HG02970 (cell line): ENCODE measurements around the gene ADAM19.

Experiments used
- ATAC-seq: cut with Tn5 transposase; IDR thresholded peaks from one replicate; pipeline ENCODE4 v1.9.1; 2021; ENCODE audit warnings: mild to moderate bottlenecking, moderate library complexity, moderate number of reproducible peaks; ENCODE audit not compliant: unreplicated experiment, low FRiP score

ADAM19 gene

DNA sequence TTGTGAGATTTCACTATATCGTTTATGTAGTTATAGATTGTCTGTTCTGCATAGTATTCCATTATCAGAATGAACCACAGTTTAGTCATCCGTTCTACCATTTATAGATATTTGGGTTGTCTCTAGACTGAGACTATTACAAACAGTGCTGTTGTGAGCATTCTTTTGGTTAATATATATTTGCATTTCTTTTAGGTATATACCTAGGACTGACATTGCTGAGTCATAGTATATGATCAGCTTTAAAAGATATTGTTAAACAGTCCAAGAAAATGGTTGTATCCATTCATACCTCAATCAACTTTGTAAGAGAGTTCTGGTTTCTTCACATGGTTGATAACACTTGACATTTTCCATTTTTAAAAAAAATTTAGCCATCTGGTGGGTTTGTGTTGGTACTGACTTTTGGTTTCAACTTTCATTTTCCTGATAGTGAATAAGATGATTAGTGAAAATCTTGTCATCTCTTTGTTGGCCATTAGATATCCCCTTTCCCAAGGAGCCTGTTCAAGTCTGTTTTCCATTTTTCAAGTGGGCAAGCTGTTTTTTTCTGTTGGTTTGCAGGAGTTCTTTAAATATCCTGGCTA lies 22.9 kb upstream of the ADAM19 start:
- no peak for ATAC-seq

DNA sequence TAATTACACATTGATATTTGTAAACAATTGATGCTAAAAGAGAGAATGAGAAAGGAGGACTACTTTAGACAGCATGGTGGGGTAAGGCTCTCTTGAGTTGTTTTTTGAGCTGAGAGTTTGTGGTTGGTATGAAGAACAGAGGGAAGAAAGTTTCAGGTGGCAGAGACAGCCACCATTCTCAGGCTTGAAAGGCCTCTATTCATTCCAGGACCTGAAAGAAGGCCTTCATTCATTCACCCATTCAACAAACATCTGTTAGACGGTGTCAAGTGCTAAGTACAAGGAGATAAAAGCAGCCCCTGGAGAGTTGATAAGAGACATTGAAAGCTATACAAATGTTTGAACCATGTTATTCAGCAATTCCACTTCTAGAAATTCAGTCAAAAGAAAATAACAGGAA lies 21.7 kb upstream of the ADAM19 start:
- ATAC-seq, result no peak

DNA sequence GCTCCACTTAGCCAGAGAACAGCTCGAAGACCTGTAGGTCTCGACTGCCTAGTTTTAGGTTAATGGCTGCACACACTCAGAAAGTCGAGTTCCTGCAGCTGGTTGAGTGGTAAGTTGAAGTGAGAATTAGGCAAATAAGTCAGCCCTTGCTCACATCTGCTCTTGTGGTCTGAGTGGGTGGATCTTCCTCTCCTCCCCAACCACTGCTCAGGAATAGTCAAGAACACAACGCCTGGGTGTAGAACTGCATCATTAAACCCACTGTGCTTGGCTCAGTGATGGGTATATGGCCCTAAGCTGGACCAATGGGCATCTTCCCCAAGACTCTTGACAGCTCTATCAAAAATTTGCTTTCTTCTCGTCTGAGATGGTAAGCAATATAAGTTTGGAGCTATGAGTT lies 20.9 kb upstream of the ADAM19 start:
- peak; percentile 51 for ATAC-seq

DNA sequence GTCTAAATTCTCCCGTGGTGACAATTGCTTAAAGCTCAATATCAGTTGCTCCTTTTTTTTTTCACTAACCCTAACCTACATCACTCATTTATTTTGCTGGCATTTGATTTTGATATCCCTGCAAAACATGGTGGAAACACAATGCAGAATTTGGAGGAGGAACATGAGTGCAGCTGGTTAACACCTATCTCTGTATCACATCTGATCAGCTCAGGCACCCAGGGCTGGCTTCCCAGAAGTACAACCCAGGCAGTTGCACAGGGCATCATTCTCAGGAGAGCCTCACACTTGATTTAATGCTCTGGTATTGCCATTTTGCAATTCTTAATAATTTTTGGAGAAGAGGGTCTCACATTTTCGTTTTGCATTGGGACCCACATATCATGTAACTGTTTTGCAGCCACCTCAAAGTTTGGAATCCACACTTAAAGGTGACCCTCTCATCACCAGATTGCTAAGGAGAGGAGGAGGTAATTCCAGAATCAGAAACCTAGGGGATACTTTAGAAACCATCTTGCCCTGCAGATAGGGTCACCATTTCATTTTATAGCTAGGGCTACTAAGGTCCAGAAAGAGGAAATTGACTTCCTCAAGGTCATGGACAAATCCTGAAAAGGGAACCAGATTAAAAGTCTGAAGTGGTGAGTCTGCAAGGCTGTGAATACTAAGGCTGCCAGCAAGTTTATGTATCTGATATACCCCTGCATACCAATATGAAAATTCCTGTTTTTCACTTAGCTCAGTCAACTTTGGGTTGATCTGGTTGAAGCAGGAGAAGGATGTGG lies 19.3 kb upstream of the ADAM19 start:
- no peak for ATAC-seq

DNA sequence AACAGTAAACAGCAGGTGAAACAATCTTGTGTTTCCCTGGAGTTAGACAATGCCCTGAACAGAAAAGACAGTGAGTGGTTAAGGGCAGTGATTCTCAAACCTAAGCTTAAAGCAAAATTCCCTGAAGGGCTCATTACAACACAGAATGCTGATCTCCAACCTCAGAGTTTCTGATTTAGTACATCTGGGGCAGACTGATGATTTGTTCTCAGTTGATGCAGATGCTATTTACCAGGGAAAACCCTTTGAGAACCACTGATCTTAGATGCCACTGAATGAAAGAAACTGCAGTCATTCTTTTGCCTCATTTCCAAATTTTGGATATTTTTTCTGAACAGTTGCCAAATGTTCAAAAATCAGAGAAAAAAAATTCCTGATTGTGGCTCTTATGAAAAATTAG lies 18.7 kb upstream of the ADAM19 start:
- ATAC-seq, result no peak

DNA sequence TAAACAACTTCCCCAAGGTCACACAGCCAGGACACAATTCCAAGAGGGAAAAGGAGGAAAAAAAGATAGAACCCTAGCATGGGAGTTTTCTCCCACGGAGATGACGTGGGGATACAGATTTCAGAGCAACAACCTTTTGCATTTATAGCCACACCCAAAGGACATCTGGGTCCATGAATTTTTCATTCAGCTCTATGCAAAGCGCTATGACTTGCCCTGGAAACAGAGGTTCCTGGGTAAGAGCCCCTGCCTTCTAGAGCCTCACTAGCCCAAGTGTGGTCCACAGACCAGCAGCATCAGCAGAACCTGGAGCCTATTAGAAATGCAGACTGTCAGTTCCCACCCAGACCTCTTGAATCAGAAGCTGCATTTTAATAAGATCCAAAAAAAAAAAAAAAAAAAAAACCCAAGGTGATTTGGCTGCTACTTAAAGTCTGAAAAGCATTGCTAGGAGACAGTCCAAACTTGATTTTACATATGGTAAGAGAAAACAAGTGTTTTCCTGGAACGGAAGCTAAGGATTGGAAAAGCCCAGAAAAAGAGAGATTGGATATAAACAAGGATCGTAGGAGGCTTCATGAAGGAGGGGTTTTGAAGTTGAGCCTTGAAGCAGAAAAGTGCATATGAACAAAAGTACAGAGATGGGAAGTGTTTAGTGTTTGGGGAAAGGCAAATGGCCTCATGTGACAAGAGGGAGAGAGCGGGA lies 17.6 kb upstream of the ADAM19 start:
- no peak for ATAC-seq

DNA sequence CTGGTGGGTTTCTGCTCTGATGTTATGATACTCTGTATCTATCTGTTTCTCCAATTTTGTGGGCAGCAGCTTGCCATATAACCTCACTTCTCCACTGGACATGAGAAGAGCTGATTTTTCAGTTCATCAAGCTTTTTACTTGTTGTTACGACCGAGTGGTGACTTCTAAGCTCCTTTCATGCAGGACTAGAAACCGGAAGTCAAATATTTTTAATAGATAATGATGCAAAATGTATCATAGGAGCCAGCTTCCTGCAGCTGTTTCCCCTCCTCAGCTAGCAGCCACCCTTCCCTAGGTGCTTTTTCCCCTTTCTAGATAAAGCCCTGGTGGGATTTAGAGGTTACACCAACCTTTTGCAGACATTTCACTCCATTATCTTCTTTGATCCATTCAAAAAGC lies 17.0 kb upstream of the ADAM19 start:
- ATAC-seq, result no peak

DNA sequence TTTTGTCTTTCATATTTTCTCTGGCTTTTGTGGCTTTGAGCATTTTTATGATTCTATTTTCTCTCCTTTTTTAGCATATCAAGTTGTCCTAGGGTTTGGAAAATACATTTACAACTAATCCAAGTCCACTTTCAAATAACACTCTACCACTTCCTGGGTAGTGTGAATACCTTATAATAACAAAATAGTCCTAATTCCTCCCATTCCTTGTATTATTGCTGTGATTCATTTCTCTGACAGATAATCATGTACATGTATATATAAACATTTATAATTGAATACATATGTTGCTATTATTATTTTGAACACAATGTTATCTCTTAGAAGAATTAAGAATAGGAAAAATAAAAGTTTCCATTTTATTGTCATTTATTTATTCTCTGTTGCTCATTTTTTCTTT lies 14.9 kb upstream of the ADAM19 start:
- ATAC-seq, result no peak

DNA sequence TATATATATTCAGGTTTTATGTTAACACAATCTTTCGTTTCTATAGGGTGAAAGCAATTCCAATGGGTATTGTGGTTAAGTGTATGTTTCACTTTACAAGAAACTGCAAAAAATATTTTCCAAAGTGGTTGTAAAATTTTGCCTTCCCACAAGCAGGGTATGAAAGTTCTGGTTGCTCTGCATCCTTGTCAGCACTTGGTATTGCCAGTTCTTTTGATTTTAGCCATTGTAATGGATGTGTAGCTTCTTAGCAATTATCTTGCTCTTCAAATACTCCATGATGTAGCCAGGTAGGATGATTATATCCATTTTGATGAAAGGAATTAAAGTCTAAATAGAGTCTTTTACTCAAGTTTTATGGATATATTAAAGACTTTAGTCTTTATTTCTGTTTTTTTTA lies 9.1 kb upstream of the ADAM19 start:
- ATAC-seq, result no peak

DNA sequence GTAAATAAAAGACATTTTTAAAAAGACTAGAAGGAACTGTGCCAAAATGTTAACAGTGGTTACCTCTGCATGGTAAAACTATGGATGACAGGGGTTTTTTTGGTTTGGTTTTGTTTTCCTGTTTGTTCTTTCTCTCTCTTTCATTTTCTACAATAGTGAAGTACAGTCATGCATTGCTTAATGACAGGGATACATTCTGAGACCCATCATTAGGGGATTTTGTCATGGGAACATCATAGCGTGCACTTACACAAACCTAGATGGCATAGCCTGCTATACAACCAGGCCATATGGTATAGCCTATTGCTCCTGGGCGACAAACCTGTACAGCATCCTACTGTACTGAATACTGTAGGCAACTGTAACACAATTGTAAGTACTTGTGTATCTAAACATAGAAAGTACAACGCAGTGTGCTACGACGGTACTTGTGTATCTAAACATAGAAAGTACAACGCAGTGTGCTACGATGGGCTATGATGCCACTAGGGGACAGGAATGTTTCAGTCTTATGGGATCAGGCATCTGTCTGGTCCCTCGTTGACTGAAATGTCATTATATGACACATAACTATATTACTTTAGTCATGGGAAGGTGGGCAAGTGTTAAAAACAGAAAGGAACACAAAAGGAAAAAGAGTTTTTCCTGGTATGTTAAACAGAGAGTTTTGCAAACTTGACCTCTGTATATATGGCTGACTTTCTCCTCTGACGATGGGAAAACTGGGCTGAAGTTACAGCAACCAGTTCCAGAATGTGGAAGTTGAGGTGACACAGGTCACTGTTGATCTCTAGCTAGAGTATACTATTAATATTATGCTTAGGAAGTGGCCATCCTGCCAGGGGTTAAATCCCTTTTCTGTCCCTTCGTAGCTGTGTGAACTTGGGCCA lies 7.4 kb upstream of the ADAM19 start:
- no peak for ATAC-seq

DNA sequence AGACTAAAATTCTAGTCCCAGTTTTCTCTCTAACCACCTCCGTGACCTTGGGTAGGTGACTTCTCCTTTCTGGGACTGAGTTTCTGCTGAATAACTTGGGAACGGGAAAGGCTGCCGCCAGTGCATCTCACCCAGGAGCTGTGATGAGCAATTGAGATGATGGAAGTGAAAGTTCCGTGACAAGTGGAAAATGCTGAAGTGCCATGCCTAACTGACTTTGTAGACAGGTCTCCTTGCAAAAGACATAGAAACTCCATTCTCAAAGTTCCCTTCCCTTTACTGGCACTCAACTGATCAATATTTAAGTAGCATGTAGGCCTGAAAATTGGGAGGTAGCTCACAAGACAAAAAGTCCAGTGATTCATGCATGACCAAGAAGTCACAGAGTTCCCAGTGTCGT lies 6.3 kb upstream of the ADAM19 start:
- ATAC-seq, result no peak

DNA sequence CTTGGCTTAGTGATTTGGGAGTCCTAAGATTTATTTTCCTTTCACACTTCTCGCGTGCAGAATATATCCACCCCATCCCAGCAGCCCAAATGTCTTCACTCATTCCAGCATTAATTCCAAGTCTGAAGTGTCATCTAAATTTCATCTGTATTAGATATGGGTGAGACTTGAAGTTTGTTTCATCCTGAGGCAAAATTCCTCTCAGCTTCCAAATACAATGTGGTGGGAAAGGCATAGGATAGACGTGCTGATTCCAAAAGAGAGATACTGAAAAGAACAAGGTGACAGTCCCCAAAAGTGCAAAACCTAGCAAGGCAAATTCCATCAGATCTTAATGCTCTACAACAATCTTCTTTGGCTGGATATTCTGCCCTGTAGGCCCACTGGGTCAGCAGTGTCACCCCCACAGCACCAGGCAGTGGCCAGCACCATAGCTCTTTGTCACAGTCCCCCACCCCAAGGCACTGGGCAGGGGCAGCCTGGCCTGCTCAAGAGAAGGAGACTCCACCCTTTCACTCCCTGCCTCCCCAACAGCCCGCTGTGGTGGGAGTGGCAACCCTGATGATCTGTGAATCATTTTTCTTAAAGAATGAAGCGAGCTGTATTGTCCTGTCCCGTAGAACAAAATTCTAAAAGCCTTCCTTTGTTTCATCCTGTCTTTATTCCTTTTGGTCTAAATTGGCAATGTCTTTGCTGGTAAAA lies 2.7 kb upstream of the ADAM19 start:
- no peak for ATAC-seq

DNA sequence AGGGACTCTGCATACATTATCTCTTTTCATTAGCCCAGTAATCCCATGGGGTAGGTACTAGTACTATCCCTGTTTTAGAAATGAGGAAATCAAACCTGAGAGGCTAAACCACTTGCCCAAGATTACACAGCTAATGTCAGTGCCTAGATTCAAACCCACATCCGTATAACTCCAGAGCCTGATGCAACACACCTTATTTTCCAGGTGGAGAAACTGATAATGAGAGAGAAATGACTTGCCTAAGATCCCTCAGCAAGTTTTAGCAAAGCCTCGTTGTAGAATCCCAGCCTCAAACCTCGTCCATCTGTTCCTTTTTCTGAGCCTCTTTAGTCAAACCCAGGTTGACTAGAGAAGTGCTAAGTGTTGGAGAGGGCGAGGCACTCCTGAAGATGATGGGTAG lies 1.1 kb upstream of the ADAM19 start:
- ATAC-seq, result no peak

DNA sequence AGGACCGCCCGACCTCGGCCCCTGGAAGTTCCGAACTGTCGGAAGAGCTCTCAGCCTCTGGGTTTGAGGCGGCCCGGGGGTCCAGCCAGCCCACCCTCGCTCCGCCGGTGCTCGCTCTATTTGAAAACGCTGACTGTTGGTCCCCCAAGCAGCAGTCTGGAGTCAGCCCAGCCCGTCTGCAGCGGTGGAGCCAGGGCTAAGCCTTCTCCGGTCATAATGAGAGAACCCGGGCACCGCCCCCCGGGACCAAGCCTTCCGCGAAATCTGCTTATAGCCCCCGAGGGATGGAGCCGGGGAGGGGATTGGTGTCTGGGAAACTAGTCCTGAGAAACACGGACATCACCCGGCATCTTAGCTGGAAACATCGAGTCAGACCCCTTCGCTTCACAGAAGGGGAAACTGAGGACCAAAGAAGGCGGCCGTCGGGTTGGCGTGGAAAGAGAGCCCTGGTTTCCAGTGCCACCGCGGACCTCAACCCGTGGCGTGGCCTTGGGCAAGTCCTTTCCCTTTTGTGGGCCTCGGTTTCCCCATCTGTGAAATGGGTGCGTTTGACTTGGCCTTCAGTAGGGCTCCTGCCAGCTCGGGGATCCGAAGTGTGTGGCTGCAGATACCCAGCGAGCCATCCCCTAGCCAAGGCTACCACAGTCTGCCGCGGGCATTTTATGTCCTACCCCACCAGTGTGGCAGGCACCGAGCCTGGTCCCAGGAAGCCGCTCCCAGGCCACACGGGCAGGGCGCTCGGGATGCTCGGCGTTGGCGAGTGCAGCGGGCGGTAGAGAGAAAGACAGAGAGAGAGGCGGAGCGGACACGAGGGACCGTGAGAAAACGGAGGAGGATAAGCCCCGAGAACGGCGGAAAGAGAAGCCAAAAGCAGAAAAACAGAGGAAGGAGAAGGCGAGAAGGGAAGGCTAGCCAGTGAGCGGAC lies 857 bp downstream of the ADAM19 start:
- ATAC-seq, result no peak

DNA sequence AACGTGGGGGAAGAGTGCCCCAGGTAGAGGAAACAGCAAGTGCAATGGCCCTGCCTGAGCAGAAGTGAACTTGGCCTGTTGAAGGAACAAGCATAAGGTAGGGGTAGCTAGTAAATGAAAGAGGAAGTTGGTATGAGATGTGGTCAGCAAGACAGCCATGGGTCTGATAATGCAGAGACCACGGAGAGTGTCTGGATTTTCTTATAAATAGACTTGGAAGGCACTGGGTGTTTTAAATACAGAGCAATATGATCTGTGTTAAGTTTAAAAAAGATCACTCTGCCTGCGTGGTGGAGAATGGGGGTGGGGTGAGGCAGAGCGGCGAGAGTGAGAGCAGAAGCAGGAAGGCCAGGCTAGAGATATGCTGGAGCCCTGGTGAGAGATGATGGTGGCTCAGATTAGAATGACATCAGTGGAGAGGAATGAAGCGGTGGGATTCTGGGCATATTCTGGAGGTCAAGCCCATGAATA lies 4.2 kb downstream of the ADAM19 start:
- peak; percentile 71 for ATAC-seq

DNA sequence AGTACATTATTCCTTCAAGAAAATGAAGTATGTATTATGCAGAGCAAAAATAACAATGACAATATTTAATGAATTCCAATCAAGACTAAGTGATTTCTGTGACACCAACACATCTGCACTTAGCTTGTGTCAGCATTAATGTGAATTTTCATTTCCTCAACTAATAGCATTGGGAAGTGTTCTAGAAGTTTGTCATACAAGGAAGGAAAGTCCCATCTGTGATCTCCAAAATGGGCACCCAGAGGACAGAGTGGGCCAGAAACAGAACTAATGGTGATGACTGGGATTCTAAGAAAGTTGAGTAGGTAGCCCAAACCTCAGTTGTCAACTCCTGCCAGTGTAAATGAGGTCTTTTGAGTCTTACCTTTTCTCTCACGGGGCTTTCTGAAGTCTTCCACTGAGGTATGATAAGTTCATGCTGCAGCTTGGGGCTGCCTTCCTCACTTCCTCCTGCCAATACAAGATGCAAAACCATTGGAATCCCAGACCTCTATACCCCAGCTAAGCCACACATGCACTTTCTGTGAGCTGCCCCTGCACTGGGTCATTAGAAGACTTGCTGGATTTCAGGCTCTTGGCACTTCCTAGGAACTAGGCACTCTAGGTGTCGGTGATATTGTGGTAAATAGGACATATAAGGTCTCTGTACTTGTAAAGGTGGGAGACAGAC lies 4.9 kb downstream of the ADAM19 start:
- ATAC-seq, result peak; percentile 19

DNA sequence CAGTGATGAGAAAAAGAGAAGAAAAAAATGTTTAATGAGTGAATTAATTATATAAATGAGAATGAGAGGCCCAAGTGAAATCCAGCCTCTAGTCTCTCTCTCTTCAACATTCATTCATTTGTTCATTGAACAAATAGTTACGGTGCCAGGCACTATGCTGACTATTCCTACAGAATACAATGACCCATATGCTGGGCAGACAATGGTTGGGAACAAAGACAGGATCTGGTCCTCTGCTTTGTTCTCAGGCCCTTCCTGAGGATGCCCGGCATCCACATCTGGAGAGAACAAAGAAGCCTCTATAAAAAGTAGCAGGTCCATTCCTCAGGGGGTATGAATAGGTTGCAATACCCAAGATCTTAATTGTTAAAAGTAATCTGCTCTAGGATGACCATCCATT lies 6.9 kb downstream of the ADAM19 start:
- no peak for ATAC-seq

DNA sequence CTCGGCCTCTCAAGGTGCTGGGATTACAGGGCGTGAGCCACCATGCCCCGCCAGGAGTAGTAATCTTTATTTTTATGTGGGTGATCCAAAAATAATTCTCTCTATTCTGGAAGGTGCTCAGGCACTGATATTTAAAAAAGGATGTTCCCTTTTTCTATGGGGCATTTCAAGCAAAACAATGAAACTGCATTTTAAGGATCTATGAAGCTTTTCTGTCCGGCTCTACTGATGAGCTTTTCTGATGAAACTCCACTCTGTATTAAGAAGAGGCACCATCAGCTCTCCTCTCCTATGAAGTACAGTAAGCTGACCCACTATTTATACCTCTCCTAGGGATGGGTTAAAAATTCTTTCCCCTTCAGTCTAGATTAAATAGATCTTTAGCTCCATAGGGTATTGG lies 7.4 kb downstream of the ADAM19 start:
- no peak for ATAC-seq
